Panc1 (cell line): ENCODE measurements around the gene ZKSCAN5. TPM values are rescaled to one million over a fixed set of nuclear protein-coding genes. Genes with fewer than 3 reads are reported as not detected.

ENCODE experiments used
- ATAC-seq: fragments of 200-7000 bp; cut with Tn5 transposase; 2 replicates; pipeline ENCODE4 v1.9.1; 2020; ENCODE audit warnings: mild to moderate bottlenecking, moderate library complexity
- BruUV-seq: library from RNA; stranded (reverse); fragments of 400-500 nt; replicated peaks from 2 replicates; lab custom pipeline; 2021; lab: Mats Ljungman, UMichigan
- CTCF ChIA-PET: fragments of 300-600 bp; sonication (Branson Sonifier 250); formaldehyde crosslinking; loops from one replicate; lab custom pipeline; 2022; ENCODE audit warnings: antibody characterized with exemption; lab: Charles Lee
- POLR2A ChIA-PET: fragments of 300-600 bp; sonication (Branson Sonifier 250); formaldehyde crosslinking; loops from one replicate; lab custom pipeline; 2022; ENCODE audit warnings: antibody characterized with exemption; lab: Charles Lee
- DNase-seq: peaks from one replicate; pipeline ENCODE4 v3.0.0-alpha.2; 2010; ENCODE audit warnings: low read depth, low spot score
- H3K27ac ChIP-seq: 2 replicates; pipeline ENCODE4 v1.5.1; 2011; ENCODE audit warnings: mild to moderate bottlenecking, low read length, inconsistent platforms
- H3K27me3 ChIP-seq: fragments of 200-500 bp; sonication (Bioruptor generic); 2 replicates; pipeline ENCODE4 v1.6.0; 2014; ENCODE audit warnings: low read length, inconsistent platforms; ENCODE audit not compliant: control insufficient read depth, insufficient read depth
- H3K36me3 ChIP-seq: fragments of 200-500 bp; sonication (Bioruptor generic); 2 replicates; pipeline ENCODE4 v1.5.1; 2014; ENCODE audit warnings: inconsistent platforms, mild to moderate bottlenecking, low read length, moderate library complexity; ENCODE audit not compliant: control insufficient read depth, insufficient read depth
- H3K4me1 ChIP-seq: 2 replicates; pipeline ENCODE4 v1.5.1; 2011; ENCODE audit warnings: inconsistent platforms, mild to moderate bottlenecking, low read length, moderate library complexity; ENCODE audit not compliant: control insufficient read depth, insufficient read depth
- H3K4me3 ChIP-seq, 2 experiments: 2 replicates each; pipeline ENCODE4 v1.5.1; 2011 to 2012; ENCODE audit warnings: low read depth in 2 of 2, low read length in 2 of 2, mild to moderate bottlenecking in 2 of 2, inconsistent platforms in 1 of 2, moderate library complexity in 1 of 2
- H3K9me3 ChIP-seq: fragments of 200-500 bp; sonication (Bioruptor generic); 2 replicates; pipeline ENCODE4 v1.5.1; 2014; ENCODE audit warnings: low read depth, mild to moderate bottlenecking, inconsistent platforms, low read length, moderate library complexity; ENCODE audit not compliant: control insufficient read depth, insufficient read depth
- POLR2AphosphoS5 ChIP-seq: IDR thresholded peaks from 2 replicates; pipeline ENCODE4 v1.6.1; 2012; ENCODE audit warnings: mild to moderate bottlenecking, low read depth, low read length, moderate library complexity
- REST ChIP-seq, 2 experiments: IDR thresholded peaks; 2 replicates each; pipeline ENCODE4 v1.6.1; 2011 to 2012; ENCODE audit warnings: low read depth in 2 of 2, control low read depth in 1 of 2, low read length in 1 of 2, mild to moderate bottlenecking in 1 of 2, moderate library complexity in 1 of 2; ENCODE audit not compliant: insufficient read depth in 1 of 2
- SIN3A ChIP-seq: IDR thresholded peaks from 2 replicates; pipeline ENCODE4 v1.6.1; 2012; ENCODE audit warnings: low read depth, mild to moderate bottlenecking, low read length, moderate library complexity, borderline replicate concordance; ENCODE audit not compliant: insufficient read depth
- TCF7L2 ChIP-seq: IDR thresholded peaks from 2 replicates; pipeline ENCODE4 v1.6.1; 2011; ENCODE audit warnings: mild to moderate bottlenecking, low read depth, low read length, inconsistent platforms
- in situ Hi-C: cut with HindIII; loops from 2 replicates; pipeline ENCODE4 v1.10.0; 2016; ENCODE audit warnings: low sequenced_read_pairs, low pct_unique_long_range_greater_than_20kb
- intact Hi-C: fragments of 100-400 bp; cut with micrococcal nuclease; formaldehyde crosslinking; loops from one replicate; pipeline ENCODE4 v1.10.0; 2022; ENCODE audit not compliant: unreplicated experiment
- total RNA-seq: library from RNA; stranded (reverse); gene quantifications from one replicate; pipeline ENCODE4 v1.2.1, GENCODE V29; 2021; ENCODE audit not compliant: unreplicated experiment
- TF ChIP-seq, protein P1 (sequence below): fragments of 450-650 bp; IDR thresholded peaks from 2 replicates; pipeline ENCODE4 v1.5.1; 2017; ENCODE audit warnings: mild to moderate bottlenecking

The ZKSCAN5 gene
- total RNA-seq, 1 experiment from 2014 or later, result 17.5 TPM

DNA sequence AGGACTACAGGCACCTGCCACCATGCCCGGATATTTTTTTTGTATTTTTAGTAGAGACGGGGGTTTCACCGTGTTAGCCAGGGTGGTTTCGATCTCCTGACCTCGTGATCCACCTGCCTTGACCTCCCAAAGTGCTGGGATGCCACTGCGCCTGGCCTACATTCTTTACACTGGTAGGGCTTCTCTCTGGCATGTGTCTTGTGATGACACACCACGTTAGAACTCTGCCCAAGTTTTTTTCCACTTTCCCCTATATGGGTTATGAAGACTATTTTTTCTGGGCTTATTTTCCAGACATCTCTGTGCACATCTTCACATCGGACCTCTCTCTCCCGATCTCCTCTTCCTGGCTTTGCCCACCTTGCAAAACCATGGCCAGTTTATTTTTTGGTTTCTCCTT is 36.8 kb downstream of the ZKSCAN5 start:
- DNase-seq (no peak), ATAC-seq (no peak)
- BruUV-seq, result no TSS peak
- H3K4me1 ChIP-seq, result no peaks in the 10 kb centered on the region
- H3K4me3 ChIP-seq, result no peak overlapping the region
- POLR2A ChIA-PET, result no interaction called here
- H3K27ac ChIP-seq, result no peak overlapping the region
- no peaks in the 10 kb centered on the region for H3K27me3 ChIP-seq
- H3K36me3 ChIP-seq, result no peaks in the 10 kb centered on the region
- TF ChIP-seq REST (IDR thresholded peaks at IDR 0.05; ENCODE audit: insufficient read depth in 1 of 2, low read depth in 2 of 2, low read length in 1 of 2) (no peak), POLR2AphosphoS5 (no peak), SIN3A (no peak), TCF7L2 (no peak)
- TF ChIP-seq, protein P1, sequence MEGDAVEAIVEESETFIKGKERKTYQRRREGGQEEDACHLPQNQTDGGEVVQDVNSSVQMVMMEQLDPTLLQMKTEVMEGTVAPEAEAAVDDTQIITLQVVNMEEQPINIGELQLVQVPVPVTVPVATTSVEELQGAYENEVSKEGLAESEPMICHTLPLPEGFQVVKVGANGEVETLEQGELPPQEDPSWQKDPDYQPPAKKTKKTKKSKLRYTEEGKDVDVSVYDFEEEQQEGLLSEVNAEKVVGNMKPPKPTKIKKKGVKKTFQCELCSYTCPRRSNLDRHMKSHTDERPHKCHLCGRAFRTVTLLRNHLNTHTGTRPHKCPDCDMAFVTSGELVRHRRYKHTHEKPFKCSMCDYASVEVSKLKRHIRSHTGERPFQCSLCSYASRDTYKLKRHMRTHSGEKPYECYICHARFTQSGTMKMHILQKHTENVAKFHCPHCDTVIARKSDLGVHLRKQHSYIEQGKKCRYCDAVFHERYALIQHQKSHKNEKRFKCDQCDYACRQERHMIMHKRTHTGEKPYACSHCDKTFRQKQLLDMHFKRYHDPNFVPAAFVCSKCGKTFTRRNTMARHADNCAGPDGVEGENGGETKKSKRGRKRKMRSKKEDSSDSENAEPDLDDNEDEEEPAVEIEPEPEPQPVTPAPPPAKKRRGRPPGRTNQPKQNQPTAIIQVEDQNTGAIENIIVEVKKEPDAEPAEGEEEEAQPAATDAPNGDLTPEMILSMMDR, result no peak
- CTCF ChIA-PET, result no interaction called here
- in situ Hi-C loops (no loop called here), intact Hi-C loops (no loop called here)
- H3K9me3 ChIP-seq, result peaks cover 5% of the 10 kb centered on the region; the same call in 1 of the 2 replicates

DNA sequence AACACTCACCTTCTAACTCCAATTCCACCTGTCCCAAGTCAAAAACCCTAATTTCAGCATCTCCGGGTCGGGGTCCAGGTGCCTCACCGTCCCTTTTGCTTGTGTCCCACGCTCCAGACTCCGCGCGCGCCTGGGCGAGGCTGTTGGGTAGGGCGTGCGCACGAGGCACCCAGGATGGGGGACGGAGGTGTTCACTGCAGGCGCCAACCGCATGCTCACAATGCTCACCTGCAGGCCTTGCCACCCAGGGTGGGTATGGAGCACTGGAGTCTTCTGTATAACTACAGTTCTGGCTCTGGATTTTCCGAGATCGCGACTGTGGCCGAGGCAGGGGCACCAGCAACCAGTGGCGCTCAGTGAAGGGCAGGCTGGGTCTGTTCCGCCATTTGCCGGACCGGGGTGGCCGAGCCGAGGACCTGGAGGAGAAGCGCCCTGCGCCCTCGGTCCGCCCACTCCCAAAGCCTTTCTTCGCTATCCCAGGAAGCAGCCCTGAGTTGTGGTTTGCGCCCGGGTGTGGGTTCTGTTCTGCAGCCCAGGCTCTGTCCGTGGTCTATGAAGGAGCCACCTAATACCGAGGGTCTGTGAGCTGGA is 38.7 kb downstream of the ZKSCAN5 start:
- no peaks in the 10 kb centered on the region for H3K36me3 ChIP-seq
- in situ Hi-C loops (no loop called here), intact Hi-C loops (no loop called here)
- BruUV-seq, result no TSS peak
- ATAC-seq (no peak; the same call in 1 of the 2 replicates), DNase-seq (no peak)
- H3K4me1 ChIP-seq, result no peaks in the 10 kb centered on the region
- no peak overlapping the region for H3K4me3 ChIP-seq
- TF ChIP-seq TCF7L2, result no peak
- TF ChIP-seq, protein P1, result no peak
- TF ChIP-seq SIN3A, result no peak
- TF ChIP-seq POLR2AphosphoS5, result no peak
- no peak for TF ChIP-seq REST (IDR thresholded peaks at IDR 0.05; ENCODE audit: insufficient read depth in 1 of 2, low read depth in 2 of 2, low read length in 1 of 2)
- no peak overlapping the region for H3K27ac ChIP-seq
- H3K9me3 ChIP-seq, result peaks cover 20% of the 10 kb centered on the region; the same call in 1 of the 2 replicates
- POLR2A ChIA-PET, result no interaction called here
- CTCF ChIA-PET, result no interaction called here
- no peaks in the 10 kb centered on the region for H3K27me3 ChIP-seq
